ENCODE measurements around the gene COMMD6. TPM values are rescaled to one million over a fixed set of nuclear protein-coding genes. Genes with fewer than 3 reads are reported as not detected.

COMMD6 gene
- total and polyA plus RNA-seq, 2 of the 13 experiments (the other 11 are each of a cell fraction or from before 2014, with no cell fraction given) = 97.0 to 164 TPM

- WGBS (ENCODE audit: low lambda C conversion rate) = 18% methylated on average over 3 of the region's 3 CpGs
- Histone ChIP-seq H3K4me3 (replicated peaks in 1 of 3; ENCODE audit: insufficient read depth in 1 of 3, low read depth in 2 of 3, low read length in 3 of 3) (no peak overlapping the region), H3K4me2 (ENCODE audit: low read depth, low read length) (no peak overlapping the region), H3K9ac (ENCODE audit: insufficient read depth, low read depth, low read length) (no peak overlapping the region), H3K9me3 (ENCODE audit: low read length) (no peaks in the 10 kb centered on the region), H3K79me2 (ENCODE audit: insufficient read depth, low read length) (no peaks in the 10 kb centered on the region), H4K20me1 (ENCODE audit: insufficient read depth, low read length) (no peaks in the 10 kb centered on the region), H3K27ac (ENCODE audit: extremely low read length, insufficient read depth, low read length) (no peak overlapping the region), H3K27me3 (ENCODE audit: control insufficient read depth in 1 of 2, insufficient read depth in 2 of 2, low read length in 2 of 2) (no peaks in the 10 kb centered on the region; a peak in 2 of 5 replicates), H2AFZ (ENCODE audit: low read length) (no peak overlapping the region), H3K4me1 (ENCODE audit: insufficient read depth, low read length) (peaks cover 8% of the 10 kb centered on the region; the same call in 1 of the 2 replicates), H3K36me3 (replicated peaks in 1 of 2; ENCODE audit: control insufficient read depth in 1 of 2, insufficient read depth in 2 of 2, low read length in 2 of 2) (no peaks in the 10 kb centered on the region)
- intact Hi-C loops (cut with micrococcal nuclease; ENCODE audit: unreplicated experiment) = no loop called here
- FAIRE-seq = no peak
- no TSS peak for BruUV-seq (replicated peaks)
- in situ Hi-C loops (cut with HindIII; ENCODE audit: extremely low pct_ligation_motif_present, low pct_unique_long_range_greater_than_20kb) = no loop called here
- ATAC-seq = peak; percentile 42; the same call in 1 of the 3 replicates
- POLR2A ChIA-PET = interaction anchor here (1.1 kb wide), 1 partner anchor 26 kb away, joined by 3 read pairs; the partner anchor contains the start of gene COMMD6
- CTCF ChIA-PET (ENCODE audit: low intra/inter-chr PET ratio, low total read pairs) = no interaction called here
- no peak for DNase-seq (ENCODE audit: low spot score)
- TF ChIP-seq SP4 (CRISPR knock-in tag; IDR thresholded peaks at IDR 0.05) (no peak), ZNF784 (CRISPR knock-in tag; IDR thresholded peaks at IDR 0.05; ENCODE audit: borderline replicate concordance) (no peak), SP1 (IDR thresholded peaks at IDR 0.05) (no peak), SP1 (CRISPR knock-in tag; IDR thresholded peaks at IDR 0.05) (no peak), CHD2 (IDR thresholded peaks at IDR 0.05; ENCODE audit: low read depth, low read length) (no peak), RELA (CRISPR knock-in tag; IDR thresholded peaks at IDR 0.05) (no peak)
Measured at GRCh38 chr13:75512253-75512652, 25.4 kb downstream of the COMMD6 start.

GRCh38 chr13:75511051-75511625 is 26.5 kb downstream of the COMMD6 start:
- H3K4me2 ChIP-seq (ENCODE audit: low read depth, low read length) = no peak overlapping the region
- ChIA-PET POLR2A (no interaction called here), CTCF (ENCODE audit: low intra/inter-chr PET ratio, low total read pairs) (no interaction called here)
- in situ Hi-C loops (cut with HindIII; ENCODE audit: extremely low pct_ligation_motif_present, low pct_unique_long_range_greater_than_20kb) = no loop called here
- no peak overlapping the region for H3K27ac ChIP-seq (ENCODE audit: extremely low read length, insufficient read depth, low read length)
- DNase-seq (ENCODE audit: low spot score) = no peak
- no peaks in the 10 kb centered on the region for H3K79me2 ChIP-seq (ENCODE audit: insufficient read depth, low read length)
- FAIRE-seq = no peak
- intact Hi-C loops (cut with micrococcal nuclease; ENCODE audit: unreplicated experiment) = no loop called here
- H3K4me3 ChIP-seq (replicated peaks in 1 of 3; ENCODE audit: insufficient read depth in 1 of 3, low read depth in 2 of 3, low read length in 3 of 3) = no peak overlapping the region
- WGBS (ENCODE audit: low lambda C conversion rate) = 70% methylated on average over 3 of the region's 3 CpGs
- no peak overlapping the region for H2AFZ ChIP-seq (ENCODE audit: low read length)
- H3K36me3 ChIP-seq (replicated peaks in 1 of 2; ENCODE audit: control insufficient read depth in 1 of 2, insufficient read depth in 2 of 2, low read length in 2 of 2) = no peaks in the 10 kb centered on the region
- no peaks in the 10 kb centered on the region; a peak in 2 of 5 replicates for H3K27me3 ChIP-seq (ENCODE audit: control insufficient read depth in 1 of 2, insufficient read depth in 2 of 2, low read length in 2 of 2)
- no peak for ATAC-seq
- H3K9ac ChIP-seq (ENCODE audit: insufficient read depth, low read depth, low read length) = no peak overlapping the region
- H4K20me1 ChIP-seq (ENCODE audit: insufficient read depth, low read length) = no peaks in the 10 kb centered on the region
- no peaks in the 10 kb centered on the region for H3K9me3 ChIP-seq (ENCODE audit: low read length)
- no TSS peak for BruUV-seq (replicated peaks)
- peaks cover 8% of the 10 kb centered on the region; the same call in 1 of the 2 replicates for H3K4me1 ChIP-seq (ENCODE audit: insufficient read depth, low read length)
- no peak for TF ChIP-seq TEF (CRISPR knock-in tag; IDR thresholded peaks at IDR 0.05)
- TF ChIP-seq DBP (CRISPR knock-in tag; IDR thresholded peaks at IDR 0.05; ENCODE audit: not compliant biosample characterization) = no peak
- TF ChIP-seq ZHX1 (CRISPR knock-in tag; IDR thresholded peaks at IDR 0.05; ENCODE audit: low read depth) = no peak
- no peak for TF ChIP-seq POLR2A (IDR thresholded peaks at IDR 0.05; ENCODE audit: insufficient read depth in 1 of 2, low read depth in 2 of 2, low read length in 2 of 2)

Data from HepG2 (cell line).